OCI-LY7 (cell line): Measurements from ENCODE around the gene PARP12.

Experiments used
- EZH2phosphoT487 ChIP-seq: fragments of 200-600 bp; sonication (generic); IDR thresholded peaks from 2 replicates; pipeline ENCODE4 v1.6.1; 2018; ENCODE audit warnings: low read depth, borderline replicate concordance, mild to moderate bottlenecking, mixed run types, antibody characterized with exemption, low read length, moderate library complexity, mixed read lengths
- TF ChIP-seq, protein P1 (sequence below): fragments of 200-600 bp; sonication (generic); conservative IDR thresholded peaks from 2 replicates; pipeline ENCODE4 v1.5.1; 2014; ENCODE audit warnings: mild to moderate bottlenecking, antibody characterized with exemption, low read length, moderate library complexity, mixed read lengths

DNA sequence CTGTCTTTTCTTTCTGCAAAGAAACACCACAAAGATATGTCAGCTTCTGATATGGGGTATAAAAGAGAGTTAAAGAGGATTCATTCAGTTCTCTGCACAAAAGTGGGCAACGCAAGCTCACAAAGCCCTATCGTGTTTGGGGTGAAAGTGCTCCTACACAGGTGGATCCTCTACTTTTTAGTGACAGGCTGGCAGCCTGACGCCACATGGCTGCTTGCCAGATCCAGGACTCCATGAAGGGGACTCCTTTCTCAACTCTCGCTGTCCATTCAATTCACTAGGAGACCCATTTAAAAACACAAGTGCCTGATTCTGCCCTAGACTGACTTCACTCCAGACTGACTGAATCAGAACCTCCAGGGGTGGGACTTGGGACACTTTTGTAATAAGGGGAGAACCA, 8.0 kb downstream of the PARP12 start:
- TF ChIP-seq EZH2phosphoT487 = no peak
- TF ChIP-seq, protein P1, sequence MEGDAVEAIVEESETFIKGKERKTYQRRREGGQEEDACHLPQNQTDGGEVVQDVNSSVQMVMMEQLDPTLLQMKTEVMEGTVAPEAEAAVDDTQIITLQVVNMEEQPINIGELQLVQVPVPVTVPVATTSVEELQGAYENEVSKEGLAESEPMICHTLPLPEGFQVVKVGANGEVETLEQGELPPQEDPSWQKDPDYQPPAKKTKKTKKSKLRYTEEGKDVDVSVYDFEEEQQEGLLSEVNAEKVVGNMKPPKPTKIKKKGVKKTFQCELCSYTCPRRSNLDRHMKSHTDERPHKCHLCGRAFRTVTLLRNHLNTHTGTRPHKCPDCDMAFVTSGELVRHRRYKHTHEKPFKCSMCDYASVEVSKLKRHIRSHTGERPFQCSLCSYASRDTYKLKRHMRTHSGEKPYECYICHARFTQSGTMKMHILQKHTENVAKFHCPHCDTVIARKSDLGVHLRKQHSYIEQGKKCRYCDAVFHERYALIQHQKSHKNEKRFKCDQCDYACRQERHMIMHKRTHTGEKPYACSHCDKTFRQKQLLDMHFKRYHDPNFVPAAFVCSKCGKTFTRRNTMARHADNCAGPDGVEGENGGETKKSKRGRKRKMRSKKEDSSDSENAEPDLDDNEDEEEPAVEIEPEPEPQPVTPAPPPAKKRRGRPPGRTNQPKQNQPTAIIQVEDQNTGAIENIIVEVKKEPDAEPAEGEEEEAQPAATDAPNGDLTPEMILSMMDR = no peak
